Thoracic aorta (tissue), 2 donors: ENCODE data around the gene PCDHA1. TPM values are rescaled to one million over a fixed set of nuclear protein-coding genes. Genes with fewer than 3 reads are reported as not detected.
"Not testable (repeated sequence)": the region's sequence is repeated elsewhere in the genome, so short reads cannot be mapped to it uniquely, and the experiment has no call there.

Source experiments
- ATAC-seq: fragments of 150-250 bp; one replicate; pipeline ENCODE4 v1.8.0; 2017; ENCODE audit warnings: low read depth; ENCODE audit not compliant: insufficient number of reproducible peaks, low FRiP score
- DNase-seq: peaks from one replicate; pipeline ENCODE4 v3.0.0-alpha.2; 2020; ENCODE audit warnings: low spot score
- H3K27ac ChIP-seq, 2 donors: fragments of 200-600 bp; sonication (generic); 1 replicate in 1 of 2; 2 replicates in 1 of 2; pipeline ENCODE4 v1.5.1; 2016; ENCODE audit warnings: mild to moderate bottlenecking in 2 of 2, moderate library complexity in 2 of 2
- H3K27me3 ChIP-seq: fragments of 200-600 bp; sonication (generic); replicated peaks from 2 replicates; pipeline ENCODE4 v1.6.0; 2016; ENCODE audit warnings: mild to moderate bottlenecking; ENCODE audit not compliant: insufficient read depth
- H3K36me3 ChIP-seq: fragments of 200-600 bp; sonication (generic); one replicate; pipeline ENCODE4 v1.5.1; 2016
- H3K4me1 ChIP-seq, 2 donors: fragments of 200-600 bp; sonication (generic); 1 replicate in 1 of 2; 2 replicates in 1 of 2; pipeline versions ENCODE4 v1.5.1 to v1.6.0; 2016; ENCODE audit warnings: low read depth in 2 of 2, mild to moderate bottlenecking in 1 of 2; ENCODE audit not compliant: control insufficient read depth in 1 of 2
- H3K4me3 ChIP-seq: fragments of 200-600 bp; sonication (generic); 2 replicates; pipeline ENCODE4 v1.5.1; 2016; ENCODE audit warnings: mild to moderate bottlenecking
- H3K9me3 ChIP-seq: fragments of 200-600 bp; sonication (generic); 2 replicates; pipeline ENCODE4 v1.5.1; 2016
- CTCF ChIP-seq: fragments of 200-600 bp; sonication (generic); IDR thresholded peaks from one replicate; pipeline ENCODE4 v1.5.1; 2019; ENCODE audit warnings: antibody characterized with exemption
- total RNA-seq, 2 donors: library from RNA; depleted of rRNA; stranded (reverse); fragments of >200 nt; gene quantifications; one replicate each; pipeline versions ENCODE4 v1.1.0 to v1.2.3, GENCODE V29; 2016

PCDHA1 gene
- total RNA-seq, 2 donors from 2014 or later, result not detected

- no peaks in the 10 kb centered on the region for H3K27me3 ChIP-seq
- ATAC-seq (no peak), DNase-seq (no peak)
- no peaks in the 10 kb centered on the region for H3K4me1 ChIP-seq
- H3K9me3 ChIP-seq, result peaks cover 4% of the 10 kb centered on the region
- H3K4me3 ChIP-seq, result no peak overlapping the region
- no peak for TF ChIP-seq CTCF
- no peaks in the 10 kb centered on the region for H3K36me3 ChIP-seq
- no peak overlapping the region for H3K27ac ChIP-seq
Measured at GRCh38 chr5:140802781-140803271, 16.9 kb downstream of the PCDHA1 start.

GRCh38 chr5:140806834-140807775, 21.2 kb downstream of the PCDHA1 start, which contains the start of gene PCDHA4:
Gene PCDHA4, plus strand, starts transcription at chr5:140807068.
- Histone ChIP-seq H3K4me1 (no peaks in the 10 kb centered on the region), H3K27me3 (no peaks in the 10 kb centered on the region), H3K27ac (no peak within 1 kb of the TSS), H3K9me3 (peaks cover 4% of the 10 kb centered on the region), H3K36me3 (no peaks in the 10 kb centered on the region), H3K4me3 (peak within 1 kb of the TSS; percentile 63)
- DNase-seq (no peak), ATAC-seq (no peak)
- peak; percentile 14 for TF ChIP-seq CTCF

DNA sequence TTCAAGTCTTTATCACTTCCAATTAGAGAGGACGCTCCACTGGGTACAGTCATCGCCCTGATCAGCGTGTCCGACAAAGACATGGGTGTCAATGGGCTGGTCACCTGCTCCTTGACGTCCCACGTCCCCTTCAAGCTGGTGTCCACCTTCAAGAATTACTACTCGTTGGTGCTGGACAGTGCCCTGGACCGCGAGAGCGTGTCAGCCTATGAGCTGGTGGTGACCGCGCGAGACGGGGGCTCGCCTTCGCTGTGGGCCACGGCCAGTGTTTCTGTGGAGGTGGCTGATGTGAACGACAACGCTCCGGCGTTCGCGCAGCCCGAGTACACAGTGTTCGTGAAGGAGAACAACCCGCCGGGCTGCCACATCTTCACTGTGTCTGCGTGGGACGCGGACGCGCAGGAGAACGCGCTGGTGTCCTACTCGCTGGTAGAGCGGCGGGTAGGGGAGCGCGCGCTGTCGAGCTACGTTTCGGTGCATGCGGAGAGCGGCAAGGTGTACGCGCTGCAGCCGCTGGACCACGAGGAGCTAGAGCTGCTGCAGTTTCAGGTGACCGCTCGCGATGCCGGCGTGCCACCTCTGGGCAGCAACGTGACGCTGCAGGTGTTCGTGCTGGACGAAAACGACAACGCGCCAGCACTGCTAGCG, 22.4 kb downstream of the PCDHA1 start:
- H3K4me3 ChIP-seq, ATAC-seq, H3K27me3 ChIP-seq, DNase-seq, H3K27ac ChIP-seq, H3K9me3 ChIP-seq, H3K4me1 ChIP-seq, H3K36me3 ChIP-seq: not testable (repeated sequence)

GRCh38 chr5:140808889-140809291, 22.9 kb downstream of the PCDHA1 start:
- Histone ChIP-seq H3K27ac (no peak overlapping the region), H3K9me3 (no peaks in the 10 kb centered on the region), H3K27me3 (no peaks in the 10 kb centered on the region), H3K4me1 (no peaks in the 10 kb centered on the region), H3K36me3 (no peaks in the 10 kb centered on the region), H3K4me3 (no peak overlapping the region)
- DNase-seq, result no peak
- ATAC-seq, result no peak
- no peak for TF ChIP-seq CTCF

DNA sequence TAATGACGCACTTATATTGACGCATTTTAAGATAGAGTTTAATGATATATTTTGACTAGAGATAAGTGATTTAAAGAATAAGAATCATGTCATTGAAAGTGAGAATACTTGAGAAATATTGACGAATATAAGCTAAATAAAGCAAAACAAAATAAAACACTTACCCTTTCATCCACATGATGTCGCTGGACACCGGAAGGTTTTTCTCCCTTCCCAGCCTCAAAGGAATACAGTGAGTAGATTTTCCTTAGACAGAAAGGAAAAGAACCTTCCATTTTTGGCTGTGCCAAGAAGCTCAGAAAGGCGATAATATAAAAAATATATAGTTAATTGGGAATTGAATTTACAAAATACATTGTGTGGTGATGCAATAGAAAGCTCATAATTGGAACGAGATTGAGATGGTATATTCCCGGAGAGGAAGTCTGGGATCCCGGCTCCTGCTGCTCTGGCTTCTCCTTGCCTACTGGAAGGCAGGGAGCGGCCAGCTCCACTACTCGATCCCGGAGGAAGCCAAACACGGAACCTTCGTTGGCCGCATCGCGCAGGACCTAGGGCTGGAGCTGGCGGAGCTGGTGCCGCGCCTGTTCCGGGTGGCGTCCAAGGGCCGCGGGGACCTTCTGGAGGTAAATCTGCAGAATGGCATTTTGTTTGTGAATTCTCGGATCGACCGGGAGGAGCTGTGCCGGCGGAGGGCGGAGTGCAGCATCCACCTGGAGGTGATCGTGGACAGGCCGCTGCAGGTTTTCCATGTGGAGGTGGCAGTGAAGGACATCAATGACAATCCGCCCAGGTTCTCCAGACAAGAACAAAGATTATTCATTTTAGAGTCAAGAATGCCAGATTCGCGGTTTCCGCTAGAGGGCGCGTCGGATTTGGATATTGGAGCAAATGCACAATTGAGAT, 35.7 kb downstream of the PCDHA1 start, which contains the start of gene PCDHA5:
PCDHA5 (plus strand) TSS at position 239 of the 906 bp plus-strand sequence.
- no peaks in the 10 kb centered on the region for H3K27me3 ChIP-seq
- H3K36me3 ChIP-seq, result no peaks in the 10 kb centered on the region
- no peak for TF ChIP-seq CTCF
- ATAC-seq, result no peak
- no peak within 1 kb of the TSS for H3K4me3 ChIP-seq
- H3K9me3 ChIP-seq, result peaks cover 17% of the 10 kb centered on the region
- DNase-seq, result no peak
- no peaks in the 10 kb centered on the region for H3K4me1 ChIP-seq
- H3K27ac ChIP-seq, result no peak within 1 kb of the TSS
